Stomach smooth muscle (tissue), 2 donors: ENCODE results near the gene PSTPIP1.

Experiments used
- H3K27ac ChIP-seq: one replicate; pipeline ENCODE4 v1.7.0; 2013; ENCODE audit warnings: mild to moderate bottlenecking, low read length, inconsistent platforms
- H3K27me3 ChIP-seq, 2 donors: one replicate each; pipeline ENCODE4 v1.7.0; 2013; ENCODE audit warnings: low read length in 2 of 2; ENCODE audit not compliant: insufficient read depth in 2 of 2, control insufficient read depth in 1 of 2
- H3K36me3 ChIP-seq, 2 donors: one replicate each; pipeline ENCODE4 v1.7.0; 2013; ENCODE audit warnings: low read length in 2 of 2; ENCODE audit not compliant: control insufficient read depth in 2 of 2, insufficient read depth in 2 of 2
- H3K4me1 ChIP-seq: one replicate; pipeline ENCODE4 v1.7.0; 2013; ENCODE audit warnings: low read length; ENCODE audit not compliant: control insufficient read depth, insufficient read depth
- H3K4me3 ChIP-seq, 2 donors: one replicate each; pipeline ENCODE4 v1.7.0; 2013; ENCODE audit warnings: low read length in 2 of 2
- H3K9ac ChIP-seq, 2 donors: one replicate each; pipeline ENCODE4 v1.7.0; 2013; ENCODE audit warnings: low read length in 2 of 2, mild to moderate bottlenecking in 1 of 2
- H3K9me3 ChIP-seq, 2 donors: one replicate each; pipeline ENCODE4 v1.7.0; 2013; ENCODE audit warnings: low read length in 2 of 2; ENCODE audit not compliant: control insufficient read depth in 2 of 2
- donor health status: healthy.
- donor health status: Pancreatic carcinoma.

Gene PSTPIP1

GRCh38 chr15:77057685-77058084, 62.8 kb downstream of the PSTPIP1 start:
- Histone ChIP-seq H3K36me3 (peaks cover 1 to 3% of the 10 kb centered on the region in 2 donors), H3K9me3 (no peaks in the 10 kb centered on the region), H3K27ac (no peak overlapping the region), H3K27me3 (no peaks in the 10 kb centered on the region), H3K4me1 (peaks cover 9% of the 10 kb centered on the region), H3K4me3 (no peak overlapping the region), H3K9ac (no peak overlapping the region)

- Histone ChIP-seq H3K27me3 (no peaks in the 10 kb centered on the region), H3K4me1 (peaks cover 9% of the 10 kb centered on the region), H3K9me3 (no peaks in the 10 kb centered on the region), H3K9ac (no peak overlapping the region), H3K36me3 (peaks cover 0 to 3% of the 10 kb centered on the region in 2 donors), H3K27ac (no peak overlapping the region), H3K4me3 (no peak overlapping the region)
Measured at GRCh38 chr15:77058468-77058867, 63.5 kb downstream of the PSTPIP1 start.

- no peaks in the 10 kb centered on the region for H3K27me3 ChIP-seq
- H3K27ac ChIP-seq: no peak overlapping the region
- no peaks in the 10 kb centered on the region for H3K36me3 ChIP-seq
- no peaks in the 10 kb centered on the region for H3K9me3 ChIP-seq
- H3K9ac ChIP-seq: no peak overlapping the region
- no peak overlapping the region for H3K4me3 ChIP-seq
- H3K4me1 ChIP-seq: peaks cover 9% of the 10 kb centered on the region
Measured at GRCh38 chr15:77059786-77060361, 64.9 kb downstream of the PSTPIP1 start.

- H3K27ac ChIP-seq: no peak overlapping the region
- no peaks in the 10 kb centered on the region for H3K36me3 ChIP-seq
- no peak overlapping the region for H3K4me3 ChIP-seq
- peaks cover 9% of the 10 kb centered on the region for H3K4me1 ChIP-seq
- no peaks in the 10 kb centered on the region for H3K27me3 ChIP-seq
- no peaks in the 10 kb centered on the region for H3K9me3 ChIP-seq
- no peak overlapping the region for H3K9ac ChIP-seq
Measured at GRCh38 chr15:77060546-77060945, 65.6 kb downstream of the PSTPIP1 start.

GRCh38 chr15:77063249-77063648, 68.3 kb downstream of the PSTPIP1 start:
- no peak overlapping the region for H3K9ac ChIP-seq
- H3K4me3 ChIP-seq: no peak overlapping the region
- H3K4me1 ChIP-seq: peaks cover 9% of the 10 kb centered on the region
- no peak overlapping the region for H3K27ac ChIP-seq
- H3K36me3 ChIP-seq: no peaks in the 10 kb centered on the region
- no peaks in the 10 kb centered on the region for H3K9me3 ChIP-seq
- no peaks in the 10 kb centered on the region for H3K27me3 ChIP-seq

- H3K27me3 ChIP-seq: no peaks in the 10 kb centered on the region
- no peaks in the 10 kb centered on the region for H3K9me3 ChIP-seq
- H3K27ac ChIP-seq: no peak overlapping the region
- no peak overlapping the region for H3K4me3 ChIP-seq
- peaks cover 9% of the 10 kb centered on the region for H3K4me1 ChIP-seq
- H3K9ac ChIP-seq: no peak overlapping the region
- H3K36me3 ChIP-seq: no peaks in the 10 kb centered on the region
Measured at GRCh38 chr15:77064063-77064462, 69.1 kb downstream of the PSTPIP1 start.

GRCh38 chr15:77064539-77065308, 69.8 kb downstream of the PSTPIP1 start:
- Histone ChIP-seq H3K27ac (no peak overlapping the region), H3K4me1 (peaks cover 14% of the 10 kb centered on the region), H3K9me3 (no peaks in the 10 kb centered on the region), H3K4me3 (no peak overlapping the region), H3K27me3 (no peaks in the 10 kb centered on the region), H3K9ac (no peak overlapping the region), H3K36me3 (no peaks in the 10 kb centered on the region)

GRCh38 chr15:77066971-77067690, 72.2 kb downstream of the PSTPIP1 start:
- Histone ChIP-seq H3K4me3 (no peak overlapping the region), H3K4me1 (peaks cover 10% of the 10 kb centered on the region), H3K9ac (no peak overlapping the region), H3K36me3 (no peaks in the 10 kb centered on the region), H3K27ac (no peak overlapping the region), H3K9me3 (no peaks in the 10 kb centered on the region), H3K27me3 (no peaks in the 10 kb centered on the region)

- peaks cover 10% of the 10 kb centered on the region for H3K4me1 ChIP-seq
- no peak overlapping the region for H3K4me3 ChIP-seq
- no peak overlapping the region for H3K9ac ChIP-seq
- no peak overlapping the region for H3K27ac ChIP-seq
- no peaks in the 10 kb centered on the region for H3K27me3 ChIP-seq
- H3K9me3 ChIP-seq: no peaks in the 10 kb centered on the region
- no peaks in the 10 kb centered on the region for H3K36me3 ChIP-seq
Measured at GRCh38 chr15:77067691-77068367, 72.9 kb downstream of the PSTPIP1 start.

GRCh38 chr15:77068633-77069032, 73.7 kb downstream of the PSTPIP1 start:
- H3K4me1 ChIP-seq: peaks cover 10% of the 10 kb centered on the region
- H3K4me3 ChIP-seq: no peak overlapping the region

More at GRCh38 chr15:77068633-77069032, 73.7 kb downstream of the PSTPIP1 start:
- H3K27ac ChIP-seq: no peak overlapping the region
- H3K36me3 ChIP-seq: no peaks in the 10 kb centered on the region
- no peaks in the 10 kb centered on the region for H3K27me3 ChIP-seq
- H3K9me3 ChIP-seq: no peaks in the 10 kb centered on the region
- H3K9ac ChIP-seq: no peak overlapping the region
